Liver (tissue), 9 donors: ENCODE measurements around the gene SCAF11. TPM values are rescaled to one million over a fixed set of nuclear protein-coding genes. Genes with fewer than 3 reads are reported as not detected.

Experiments used
- DNase-seq: peaks from one replicate; pipeline ENCODE4 v3.0.0-alpha.2; 2017; ENCODE audit warnings: low spot score
- H3K27ac ChIP-seq, 2 donors: one replicate each; pipeline ENCODE4 v1.7.0; 2013; ENCODE audit warnings: inconsistent platforms in 2 of 2, low read length in 2 of 2, control low read depth in 1 of 2, low read depth in 1 of 2, mild to moderate bottlenecking in 1 of 2
- H3K27me3 ChIP-seq, 4 donors: one replicate each; pipeline versions ENCODE4 v1.6.1 to v1.7.0; 2013; ENCODE audit warnings: low read length in 3 of 4, inconsistent platforms in 1 of 4, mild to moderate bottlenecking in 1 of 4, moderate library complexity in 1 of 4; ENCODE audit not compliant: control insufficient read depth in 4 of 4, insufficient read depth in 4 of 4
- H3K36me3 ChIP-seq, 4 donors: one replicate each; pipeline versions ENCODE4 v1.6.1 to v1.7.0; 2013; ENCODE audit warnings: low read length in 3 of 4, mild to moderate bottlenecking in 3 of 4, low read depth in 1 of 4, moderate library complexity in 1 of 4; ENCODE audit not compliant: control insufficient read depth in 4 of 4, insufficient read depth in 3 of 4
- H3K4me1 ChIP-seq, 4 donors: one replicate each; pipeline versions ENCODE4 v1.6.1 to v1.7.0; 2013; ENCODE audit warnings: low read length in 3 of 4, mild to moderate bottlenecking in 3 of 4, moderate library complexity in 1 of 4; ENCODE audit not compliant: control insufficient read depth in 4 of 4, insufficient read depth in 4 of 4
- H3K4me3 ChIP-seq, 3 donors: one replicate each; pipeline versions ENCODE4 v1.6.1 to v1.7.0; 2013; ENCODE audit warnings: low read length in 3 of 3, control low read depth in 1 of 3, low read depth in 1 of 3, mild to moderate bottlenecking in 1 of 3
- H3K9ac ChIP-seq, 2 donors: one replicate each; pipeline ENCODE4 v1.7.0; 2013; ENCODE audit warnings: low read length in 2 of 2, mild to moderate bottlenecking in 2 of 2, moderate library complexity in 2 of 2, control low read depth in 1 of 2, low read depth in 1 of 2
- H3K9me3 ChIP-seq, 4 donors: one replicate each; pipeline versions ENCODE4 v1.6.1 to v1.7.0; 2013; ENCODE audit warnings: low read length in 3 of 4; ENCODE audit not compliant: control insufficient read depth in 4 of 4
- ATF3 ChIP-seq: IDR thresholded peaks from 2 replicates; pipeline ENCODE4 v1.6.1; 2016; ENCODE audit warnings: antibody characterized with exemption
- CTCF ChIP-seq: fragments of 150-350 bp; IDR thresholded peaks from 2 replicates; pipeline ENCODE4 v1.5.1; 2017; ENCODE audit warnings: improper control_type of control experiment, low read depth, low read length; ENCODE audit not compliant: missing input control
- EGR1 ChIP-seq, 2 donors: IDR thresholded peaks; 2 replicates each; pipeline ENCODE4 v1.6.1; 2016 to 2018; ENCODE audit warnings: antibody characterized with exemption in 2 of 2, low read depth in 2 of 2
- FOXA1 ChIP-seq: IDR thresholded peaks from 2 replicates; pipeline ENCODE4 v1.6.1; 2016; ENCODE audit warnings: antibody characterized with exemption
- HNF4G ChIP-seq: IDR thresholded peaks from 2 replicates; pipeline ENCODE4 v1.6.1; 2016; ENCODE audit warnings: antibody characterized with exemption
- JUND ChIP-seq, 2 donors: IDR thresholded peaks; 2 replicates each; pipeline ENCODE4 v1.6.1; 2016; ENCODE audit warnings: antibody characterized with exemption in 2 of 2
- NR2F2 ChIP-seq: IDR thresholded peaks from 2 replicates; pipeline ENCODE4 v1.6.1; 2016; ENCODE audit warnings: antibody characterized with exemption
- RAD21 ChIP-seq, 2 donors: IDR thresholded peaks; 2 replicates each; pipeline ENCODE4 v1.6.1; 2016; ENCODE audit warnings: antibody characterized with exemption in 2 of 2, mild to moderate bottlenecking in 2 of 2
- REST ChIP-seq: IDR thresholded peaks from 2 replicates; pipeline ENCODE4 v1.6.1; 2016; ENCODE audit warnings: antibody characterized with exemption, mild to moderate bottlenecking
- SP1 ChIP-seq: IDR thresholded peaks from 2 replicates; pipeline ENCODE4 v1.6.1; 2018; ENCODE audit warnings: antibody characterized with exemption, mild to moderate bottlenecking
- TAF1 ChIP-seq: conservative IDR thresholded peaks from 2 replicates; pipeline ENCODE4 v1.6.1; 2016; ENCODE audit warnings: antibody characterized with exemption, mild to moderate bottlenecking
- YY1 ChIP-seq: IDR thresholded peaks from 2 replicates; pipeline ENCODE4 v1.6.1; 2016; ENCODE audit warnings: antibody characterized with exemption, mild to moderate bottlenecking
- ZBTB33 ChIP-seq: IDR thresholded peaks from 2 replicates; pipeline ENCODE4 v1.6.1; 2016; ENCODE audit warnings: antibody characterized with exemption
- WGBS: extraction: QIAGEN DNeasy Blood & Tissue Kit; methylation state at CpG from one replicate; pipeline ENCODE4 v1.1.7; 2013; 5-methylcytosine and 5-hydroxymethylcytosine counted together
- polyA plus RNA-seq, 2 donors: library from polyadenylated mRNA; stranded (reverse) in 1 of 2; unstranded in 1 of 2; fragments of 200-250 nt in 1 of 2; fragments of >200 nt in 1 of 2; fragmentation: Nextera tagmentation in 1 of 2; extraction: Ambion mirVana in 1 of 2; gene quantifications; one replicate each; pipeline versions ENCODE4 v1.2.1 to v1.2.3, GENCODE V29; 2013 to 2015
- total RNA-seq, 2 donors: library from RNA; depleted of rRNA; stranded (reverse); fragments of >200 nt; gene quantifications; one replicate each; pipeline ENCODE4 v1.2.3, GENCODE V29; 2014
- donor health status: healthy.
- donor health status: healthy.
- donor health status: healthy.
- donor health status: healthy.
- donor health status: healthy.

SCAF11 gene
- total and polyA plus RNA-seq, 4 donors: 15.6 to 80.0 (median 43.9) TPM

GRCh38 chr12:45915405-45915804 lies 75.0 kb downstream of the SCAF11 start (continued):
- TF ChIP-seq FOXA1: no peak

GRCh38 chr12:45914090-45914489 lies 76.3 kb downstream of the SCAF11 start:
- no peak for DNase-seq
- TF ChIP-seq TAF1 (no peak), ZBTB33 (no peak), HNF4G (no peak), EGR1 (IDR thresholded peaks at IDR 0.05; ENCODE audit: low read depth in 2 of 2) (no peak), REST (no peak), FOXA1 (no peak), YY1 (no peak), JUND (IDR thresholded peaks at IDR 0.05) (no peak), SP1 (no peak), RAD21 (IDR thresholded peaks at IDR 0.05) (no peak), CTCF (no peak), ATF3 (no peak)
- H3K27me3 ChIP-seq: no peaks in the 10 kb centered on the region
- peaks cover 0 to 5% (median 2%) of the 10 kb centered on the region in 4 donors for H3K36me3 ChIP-seq
- 59% methylated on average over 1 of the region's 1 CpG for WGBS
- no peak overlapping the region for H3K9ac ChIP-seq
- no peak overlapping the region for H3K27ac ChIP-seq
- H3K4me3 ChIP-seq: no peak overlapping the region
- H3K4me1 ChIP-seq: peaks cover 0 to under 1% (median 0%) of the 10 kb centered on the region in 4 donors
- no peaks in the 10 kb centered on the region for H3K9me3 ChIP-seq

GRCh38 chr12:45913631-45914030 lies 76.7 kb downstream of the SCAF11 start:
- Histone ChIP-seq H3K9me3 (no peaks in the 10 kb centered on the region), H3K36me3 (peaks cover 0 to 2% (median under 1%) of the 10 kb centered on the region in 4 donors), H3K27ac (no peak overlapping the region), H3K9ac (no peak overlapping the region), H3K4me1 (peaks cover 0 to 3% (median 0%) of the 10 kb centered on the region in 4 donors), H3K27me3 (no peaks in the 10 kb centered on the region), H3K4me3 (no peak overlapping the region)
- WGBS: 71% methylated on average over 2 of the region's 2 CpGs
- DNase-seq: no peak
- TF ChIP-seq ZBTB33 (no peak), NR2F2 (no peak), HNF4G (no peak), FOXA1 (no peak), YY1 (no peak)
